Right renal cortex interstitium (tissue), 3 donors: Measurements from ENCODE around the gene DNAH10. TPM values are rescaled to one million over a fixed set of nuclear protein-coding genes. Genes with fewer than 3 reads are reported as not detected.

Experiments
- DNase-seq, 3 donors: peaks; one replicate each; pipeline ENCODE4 v3.0.0-alpha.2; 2013; ENCODE audit warnings: low read depth in 3 of 3, low spot score in 2 of 3
- polyA plus RNA-seq, 3 donors: library from polyadenylated mRNA; unstranded; fragments of 120-200 nt; gene quantifications; one replicate each; pipeline ENCODE4 v1.2.1, GENCODE V29; 2013; ENCODE audit not compliant: insufficient read length in 3 of 3

The DNAH10 gene
- polyA plus RNA-seq, 3 donors = 4.1 to 5.2 (median 5.0) TPM

DNA sequence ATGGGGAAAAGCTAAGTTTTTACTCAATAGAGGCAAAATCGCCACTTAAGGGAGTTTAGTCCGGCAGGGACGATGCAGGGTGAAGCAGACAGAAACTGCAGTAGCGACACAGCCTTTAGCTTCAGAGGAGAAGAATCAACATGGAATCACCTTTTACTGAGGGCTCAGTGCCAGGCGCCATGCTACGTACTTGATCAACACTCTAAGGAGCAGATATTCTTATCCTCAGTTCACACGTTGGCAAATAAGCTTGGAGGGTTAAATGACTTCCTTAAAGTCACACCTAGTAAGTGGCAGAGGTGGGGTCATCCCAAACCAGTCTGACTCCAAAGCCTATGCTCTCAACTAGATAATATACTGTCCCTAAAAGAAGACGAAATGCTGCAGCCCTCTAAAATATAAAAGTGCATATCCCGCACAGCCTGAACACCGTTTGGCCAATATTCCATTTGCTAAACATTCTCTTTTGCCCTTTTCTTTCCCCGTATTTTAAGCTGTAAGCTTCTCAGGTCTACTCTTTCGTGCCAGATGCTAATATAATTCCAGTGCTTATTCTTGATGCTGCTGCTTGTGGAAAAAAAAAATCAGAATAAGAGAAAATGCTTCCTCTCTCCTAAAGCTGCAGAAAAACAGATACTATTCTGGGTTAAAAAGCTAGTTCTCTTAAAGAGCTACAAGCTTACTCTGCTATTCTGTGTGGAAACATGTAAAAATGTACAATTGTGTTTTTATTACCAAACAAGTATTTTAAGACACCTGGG, 199.7 kb downstream of the DNAH10 start:
- DNase-seq = no peak

- DNase-seq = no peak
Measured at GRCh38 chr12:123962513-123962912, 200.4 kb downstream of the DNAH10 start.

- no peak for DNase-seq
Measured at GRCh38 chr12:123963821-123964220, 201.7 kb downstream of the DNAH10 start.

DNA sequence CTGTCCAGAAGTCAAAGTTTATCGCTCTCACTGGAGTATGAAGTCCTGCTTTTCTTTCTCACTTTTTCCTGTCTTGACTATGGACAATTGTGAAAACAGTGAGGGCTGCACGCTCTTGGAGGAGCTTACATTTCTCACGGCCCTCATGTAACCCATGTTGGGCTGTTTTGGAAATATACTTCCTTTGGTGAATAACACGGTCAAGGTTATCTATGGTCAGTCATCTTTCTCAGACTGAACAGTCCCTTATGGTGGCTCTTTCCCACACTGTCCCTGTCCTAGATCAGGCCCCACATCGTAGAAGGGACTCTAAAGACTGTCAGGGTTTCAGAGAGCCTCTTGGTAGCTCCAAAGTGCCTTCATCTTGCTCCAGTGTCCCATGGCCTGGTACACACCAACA, 203.3 kb downstream of the DNAH10 start:
- DNase-seq = no peak

DNA sequence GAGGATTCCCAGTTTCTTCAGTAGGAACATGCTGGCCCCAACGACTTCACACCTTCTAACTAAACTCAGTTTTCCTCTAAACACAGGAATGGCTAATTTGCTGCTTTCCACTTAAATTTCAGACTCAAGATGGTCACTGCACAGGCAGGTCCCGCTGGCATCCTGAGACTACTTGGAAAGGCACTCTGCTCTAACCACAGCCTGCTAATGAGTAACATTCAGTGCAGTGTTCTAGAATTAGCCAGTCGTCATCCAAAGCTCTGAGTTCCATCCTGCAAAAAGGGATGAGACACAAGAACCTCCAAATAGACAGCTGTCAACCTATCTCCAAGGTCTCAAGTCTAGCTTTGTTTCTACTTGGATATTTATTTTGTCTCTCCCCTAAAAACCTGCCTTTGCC, 204.5 kb downstream of the DNAH10 start:
- no peak for DNase-seq

- DNase-seq = no peak
Measured at GRCh38 chr12:123967121-123967586, 205.1 kb downstream of the DNAH10 start.

GRCh38 chr12:123971449-123971769, 209.3 kb downstream of the DNAH10 start:
- DNase-seq = no peak

GRCh38 chr12:123971770-123972456, 209.8 kb downstream of the DNAH10 start:
- peak in 1 of 3 donors; percentile 27 for DNase-seq

DNA sequence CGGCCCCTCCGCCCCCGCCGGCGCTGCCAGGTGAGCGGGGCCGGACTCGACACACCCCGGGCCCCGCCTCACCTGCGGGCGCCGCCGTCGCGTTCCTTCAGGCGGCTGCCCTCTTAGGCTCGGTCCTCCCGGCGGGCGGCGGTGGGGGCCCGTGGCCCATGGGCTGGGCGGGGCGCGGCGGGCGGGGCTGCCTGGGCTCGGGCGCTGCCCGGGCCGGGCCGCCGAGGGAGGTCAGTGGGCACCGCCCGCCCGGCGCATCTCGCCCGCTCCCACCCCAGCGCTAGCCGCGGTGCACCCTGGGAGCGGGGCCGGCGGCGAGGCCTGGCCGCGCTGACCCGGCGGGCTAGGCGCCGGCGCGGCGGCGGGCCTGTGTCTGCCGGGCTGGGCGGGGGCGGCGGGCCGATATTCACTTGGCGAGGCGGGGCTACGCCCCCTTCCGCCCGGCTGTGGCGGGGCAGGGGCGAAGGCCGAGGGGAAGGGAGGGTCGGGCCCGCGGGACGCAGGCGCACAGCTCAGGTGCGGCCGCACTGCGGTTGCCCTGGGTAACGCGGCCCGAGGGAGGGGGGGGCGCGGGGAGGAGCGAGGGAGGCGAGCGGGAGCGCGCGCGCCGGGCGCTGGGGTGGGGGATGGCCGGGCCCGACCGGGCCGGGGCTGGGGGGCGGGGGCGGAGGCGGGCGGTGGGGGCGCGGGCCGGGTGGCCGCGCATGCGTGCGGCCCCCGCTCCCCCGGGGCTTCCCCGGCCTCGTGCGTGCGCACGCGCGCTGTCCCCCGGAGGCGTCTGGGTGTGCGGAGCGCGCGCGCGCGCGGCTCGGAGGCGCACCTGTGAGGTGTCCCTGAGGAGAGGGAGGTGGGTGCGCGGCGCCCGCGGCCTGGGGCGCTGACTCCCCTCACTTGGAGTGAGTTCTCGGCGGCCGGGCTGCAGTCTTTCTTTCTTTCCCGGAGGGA, 210.6 kb downstream of the DNAH10 start, which contains the start of the genes CCDC92 and ZNF664:
CCDC92 (minus strand) TSS at position 375 of the 945 bp plus-strand sequence. CDS start 28,526 bp downstream, outside the sequence.
ZNF664 (plus strand) TSS at position 759 of the 945 bp plus-strand sequence. CDS start 38,930 bp downstream, outside the sequence.
- peak; percentile 69 to 85 (median 78) for DNase-seq

GRCh38 chr12:123973552-123974341, 211.6 kb downstream of the DNAH10 start:
- peak in 1 of 3 donors; percentile 19 for DNase-seq

DNA sequence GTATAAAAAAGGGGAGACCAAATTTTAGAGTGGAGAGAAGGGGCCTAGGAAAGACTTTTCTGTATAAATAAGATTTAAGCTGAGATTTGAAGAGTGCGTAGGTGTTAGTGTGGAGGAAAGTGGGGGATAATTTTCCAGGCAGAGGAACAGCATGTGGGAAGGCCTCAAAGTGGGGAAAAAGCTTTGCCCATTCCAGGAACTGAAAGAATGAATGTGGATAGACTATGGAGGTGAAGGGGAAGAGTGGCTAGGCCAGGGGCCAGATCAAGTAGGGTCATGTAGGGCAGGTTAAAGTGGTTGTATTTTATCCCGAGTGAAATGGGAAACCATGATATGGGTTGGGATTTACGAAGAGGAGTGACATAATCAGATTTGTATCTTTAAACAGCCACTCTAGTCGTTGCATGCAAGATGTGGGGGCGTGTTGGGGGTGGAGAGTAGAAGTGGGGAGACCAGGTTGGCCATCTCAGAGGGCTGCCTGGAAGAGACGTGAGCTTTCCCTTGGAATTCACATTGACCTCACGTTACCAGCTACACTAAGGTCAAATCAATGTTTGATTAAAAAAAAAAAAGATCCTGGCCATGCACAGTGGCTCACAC, 214.2 kb downstream of the DNAH10 start:
- DNase-seq = no peak

DNA sequence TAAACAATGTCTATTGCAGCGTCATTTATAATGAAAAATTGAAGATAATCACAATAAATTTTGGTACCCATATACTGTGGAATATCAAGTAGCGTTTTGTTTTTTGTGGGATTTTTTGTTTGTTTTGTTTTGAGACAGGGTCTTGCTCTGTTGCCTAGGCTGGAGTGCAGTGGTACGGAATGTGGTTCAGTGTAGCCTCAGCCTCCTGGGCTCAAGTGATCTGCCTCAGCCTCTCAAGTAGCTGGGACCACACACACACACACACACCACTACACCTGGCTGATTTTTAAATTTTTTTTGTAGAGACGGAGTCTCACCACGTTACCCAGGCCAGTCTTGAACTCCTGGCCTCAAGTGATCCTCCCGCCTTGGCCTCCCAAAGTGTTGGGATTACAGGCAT, 217.5 kb downstream of the DNAH10 start:
- no peak for DNase-seq

- no peak for DNase-seq
Measured at GRCh38 chr12:123982269-123982668, 220.2 kb downstream of the DNAH10 start.

- peak in 1 of 3 donors; percentile 35 for DNase-seq
Measured at GRCh38 chr12:123983822-123984485, 221.9 kb downstream of the DNAH10 start.

DNA sequence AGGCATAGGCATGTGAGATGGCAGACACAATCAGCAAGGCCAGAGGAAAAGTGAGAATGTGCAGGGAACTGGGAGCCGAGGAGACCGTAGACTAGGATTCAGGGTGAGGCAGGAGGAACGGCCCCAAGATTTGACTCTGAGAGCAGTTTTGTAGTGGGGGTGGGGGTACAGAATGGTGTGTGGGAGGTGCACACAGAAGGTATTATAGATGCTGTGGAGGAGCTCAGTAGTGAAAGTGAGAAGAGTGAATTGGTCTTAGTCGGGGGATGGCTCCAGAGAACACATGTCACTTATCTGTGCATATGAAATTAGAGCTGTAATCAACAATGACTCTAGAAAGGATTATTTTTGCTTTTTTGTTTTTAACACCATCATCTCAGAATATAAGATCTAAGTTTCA, 222.8 kb downstream of the DNAH10 start:
- DNase-seq = no peak
